COLO829 (cell line): Measurements from ENCODE around the gene C4orf50.

Experiments
- DNase-seq: peaks from one replicate; pipeline ENCODE4 v3.0.0; 2012; ENCODE audit warnings: low spot score

C4orf50 gene

DNA sequence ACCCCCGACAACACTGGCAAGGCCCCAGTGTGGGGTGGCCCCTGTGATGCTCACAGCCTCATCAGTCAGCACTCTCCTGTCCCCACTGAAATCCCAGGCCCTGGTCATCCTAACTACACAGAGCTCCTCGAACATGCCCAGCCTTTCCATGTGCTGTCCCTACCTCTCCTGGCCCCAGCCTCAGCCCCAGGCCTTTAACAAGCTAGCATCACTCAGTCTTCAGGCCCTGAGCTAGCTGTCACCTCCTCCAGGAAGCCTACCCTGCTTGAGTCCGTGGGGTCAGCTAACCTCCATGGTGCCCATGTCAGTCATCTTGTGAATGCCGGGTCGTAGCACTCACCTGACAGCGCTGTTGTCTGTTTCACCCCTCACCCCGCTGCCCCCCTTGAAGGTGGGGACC lies 25.6 kb upstream of the C4orf50 start:
- DNase-seq, result no peak

- no peak for DNase-seq
These were observed 25.0 kb upstream of the C4orf50 start for GRCh38 chr4:6043188-6043587.

GRCh38 chr4:6042293-6043063 lies 24.2 kb upstream of the C4orf50 start:
- no peak for DNase-seq

- DNase-seq, result no peak
These were observed 23.6 kb upstream of the C4orf50 start for GRCh38 chr4:6041800-6042199.

GRCh38 chr4:6038711-6039110 lies 20.5 kb upstream of the C4orf50 start:
- no peak for DNase-seq

DNA sequence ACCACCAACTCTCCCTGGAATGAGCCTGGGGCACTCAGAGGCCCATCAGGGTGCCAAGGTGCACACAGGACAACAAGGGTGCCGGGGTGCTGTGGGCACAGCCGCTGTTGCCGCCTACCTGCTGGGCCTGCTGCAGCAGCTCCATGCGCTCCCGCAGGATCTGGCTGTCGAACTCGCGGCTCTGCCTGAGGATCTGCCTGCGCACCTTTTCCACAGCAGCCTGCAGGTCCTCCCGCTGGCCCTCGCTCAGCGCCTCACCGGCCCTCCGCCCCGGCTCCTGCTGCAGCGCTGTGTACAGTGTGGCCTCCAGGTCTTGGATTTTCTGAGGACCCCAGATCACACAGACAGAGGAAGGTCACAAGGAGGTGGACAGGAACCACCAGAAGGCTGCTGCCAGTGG lies 17.6 kb upstream of the C4orf50 start:
- no peak for DNase-seq

DNA sequence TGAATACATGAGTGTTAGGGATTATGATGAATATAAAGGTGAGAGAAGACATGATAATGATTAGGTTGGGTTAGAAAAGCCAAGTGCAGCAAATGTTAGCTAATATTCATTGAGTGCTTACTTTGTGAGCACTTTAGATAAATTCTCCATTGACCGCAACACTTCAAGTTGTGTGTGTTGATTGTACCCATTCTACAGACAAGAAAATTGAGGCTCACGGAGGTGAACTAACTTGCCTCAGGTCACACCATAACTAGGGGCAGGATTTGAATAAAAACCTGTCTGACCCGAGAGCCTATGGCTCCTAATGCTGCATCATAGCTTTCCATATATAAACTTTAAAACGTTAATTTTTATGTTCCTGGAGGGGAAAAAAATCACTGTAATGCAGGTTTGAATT lies 15.2 kb upstream of the C4orf50 start:
- no peak for DNase-seq

DNA sequence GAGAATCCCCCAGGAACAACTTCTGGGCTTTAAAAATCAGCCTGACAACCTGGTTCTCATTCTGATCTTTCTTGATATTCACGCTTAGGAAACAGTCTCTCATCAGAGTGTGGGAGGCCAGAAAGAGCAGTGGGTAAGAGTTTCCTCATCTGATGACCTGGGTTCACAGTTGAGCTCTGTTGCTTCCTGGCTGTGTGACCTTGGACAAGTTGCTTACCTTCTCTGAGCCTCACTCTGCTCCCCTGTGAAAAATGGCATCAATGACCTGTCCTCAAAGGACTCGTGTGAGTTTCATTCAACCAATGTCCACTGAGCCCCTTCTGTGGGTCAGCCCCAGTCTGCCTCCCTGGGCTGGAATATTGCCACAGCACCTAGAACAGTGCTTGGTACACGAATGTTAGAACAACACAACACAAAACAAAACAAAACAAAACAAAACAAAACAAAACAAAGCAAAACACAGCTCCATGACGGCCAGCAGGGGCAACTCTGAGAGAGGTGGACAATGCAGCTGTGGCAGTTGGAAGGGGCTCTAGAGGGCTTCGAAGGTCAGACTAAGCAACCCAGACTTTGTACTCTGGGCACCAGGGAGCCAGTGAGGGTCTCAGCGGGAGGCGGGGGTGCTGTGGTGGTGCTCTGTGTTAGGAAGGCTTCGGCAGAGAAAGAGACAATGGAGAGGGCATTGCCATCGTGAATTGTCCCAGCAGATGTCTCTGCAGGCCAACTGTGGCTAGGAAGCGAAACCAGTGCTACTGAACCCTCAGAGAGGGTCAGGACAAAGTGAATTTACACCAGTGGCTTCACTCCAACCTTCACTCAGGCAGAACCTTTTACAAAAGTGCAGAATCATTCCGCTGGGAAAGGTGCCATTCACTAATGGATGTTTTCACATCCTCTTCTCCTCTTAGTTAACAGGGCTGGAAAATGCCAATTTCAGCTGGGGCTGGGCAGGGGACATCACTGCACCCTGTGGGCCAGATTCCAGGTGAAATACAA lies 14.3 kb upstream of the C4orf50 start:
- no peak for DNase-seq

DNA sequence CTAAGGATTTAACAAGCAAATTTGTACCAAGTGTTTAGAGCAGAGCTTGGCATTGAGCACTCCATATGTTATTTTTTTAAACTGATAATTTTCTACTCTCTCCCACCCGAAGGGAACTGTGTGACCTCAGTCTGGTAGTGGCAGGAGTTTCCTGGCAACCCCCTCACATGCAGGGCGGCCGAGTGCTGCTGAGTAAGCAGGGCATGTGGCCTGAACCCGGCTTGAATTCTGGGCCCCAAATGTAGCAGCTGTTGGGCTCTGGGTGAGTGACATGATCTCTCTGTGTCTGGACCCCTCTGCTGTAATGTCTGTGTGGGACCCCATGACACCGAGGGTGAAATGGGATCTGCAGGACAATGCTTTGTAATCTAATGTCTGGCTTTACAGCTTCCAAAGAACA lies 13.6 kb upstream of the C4orf50 start:
- DNase-seq, result no peak

GRCh38 chr4:6030679-6031078 lies 12.4 kb upstream of the C4orf50 start:
- no peak for DNase-seq

DNA sequence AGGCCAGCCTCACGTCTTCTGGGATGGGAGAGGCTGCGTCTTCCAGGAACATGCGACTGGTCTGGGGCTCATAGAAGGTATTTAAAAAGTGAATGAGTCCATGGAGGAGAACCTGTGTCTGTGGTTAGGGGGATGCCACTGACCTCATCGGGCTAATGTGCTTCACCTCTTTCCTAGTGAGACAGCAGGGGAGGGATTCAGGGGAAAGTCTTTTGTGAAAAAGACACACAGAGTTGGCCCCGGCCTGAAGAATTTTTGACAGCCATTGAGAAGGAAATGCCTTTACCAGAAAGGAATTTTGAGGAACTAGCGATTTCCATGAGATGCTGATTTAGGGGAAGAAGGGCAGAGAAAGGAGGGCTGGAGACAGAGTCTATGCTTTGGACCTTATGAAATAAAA lies 11.0 kb upstream of the C4orf50 start:
- DNase-seq, result no peak

GRCh38 chr4:6028168-6028567 lies 9.9 kb upstream of the C4orf50 start:
- DNase-seq, result no peak

DNA sequence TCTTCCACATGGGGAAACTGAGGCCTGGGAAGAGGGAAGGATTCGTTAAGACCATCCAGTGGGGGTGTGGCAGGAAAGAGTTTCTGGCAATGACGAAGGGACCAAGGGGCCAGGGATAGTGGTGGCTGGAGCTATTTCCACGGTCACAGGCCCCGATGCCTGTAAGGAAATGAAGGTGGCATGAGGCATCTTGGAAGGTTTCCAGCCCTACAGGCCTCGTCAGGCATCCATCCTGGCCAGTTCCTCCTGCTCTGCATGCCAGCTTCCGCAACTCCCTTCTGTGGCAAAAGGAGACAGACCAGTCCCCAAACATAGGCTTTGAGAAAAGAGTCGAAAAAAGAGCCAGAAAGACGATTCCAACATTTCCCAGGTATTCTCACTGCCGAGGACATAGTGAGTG lies 9.2 kb upstream of the C4orf50 start:
- DNase-seq, result no peak

DNA sequence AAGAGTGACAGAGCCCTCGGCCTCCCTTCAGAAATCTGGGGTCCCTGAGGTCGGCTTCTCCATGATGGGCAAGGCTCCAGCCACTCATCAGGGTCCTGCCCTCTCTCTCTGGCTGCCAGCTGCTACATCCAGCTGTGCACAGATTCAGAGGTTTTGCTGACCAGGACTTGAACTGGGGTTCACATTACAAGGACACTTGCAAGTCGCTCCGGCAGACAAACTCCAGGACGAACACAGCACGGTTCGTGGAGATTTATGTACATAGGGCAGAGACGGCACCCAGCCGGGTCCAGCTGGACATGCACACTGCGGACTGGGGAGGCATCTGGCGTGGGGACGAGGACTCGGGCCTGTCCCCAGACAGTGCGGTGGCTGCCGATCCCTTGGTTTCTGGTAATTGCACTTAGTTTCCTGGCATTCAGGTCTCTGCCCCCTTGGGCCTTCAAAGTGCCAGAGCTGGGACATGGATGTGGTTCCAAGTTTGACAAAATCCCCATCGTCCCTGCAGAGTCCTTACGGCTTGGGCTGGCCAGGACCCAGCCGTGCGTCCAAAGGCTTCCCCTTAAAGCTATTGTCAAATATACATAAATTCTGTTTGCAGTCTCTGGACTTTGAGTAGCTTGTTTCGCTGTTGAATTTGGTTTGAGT lies 6.2 kb upstream of the C4orf50 start:
- no peak for DNase-seq

DNA sequence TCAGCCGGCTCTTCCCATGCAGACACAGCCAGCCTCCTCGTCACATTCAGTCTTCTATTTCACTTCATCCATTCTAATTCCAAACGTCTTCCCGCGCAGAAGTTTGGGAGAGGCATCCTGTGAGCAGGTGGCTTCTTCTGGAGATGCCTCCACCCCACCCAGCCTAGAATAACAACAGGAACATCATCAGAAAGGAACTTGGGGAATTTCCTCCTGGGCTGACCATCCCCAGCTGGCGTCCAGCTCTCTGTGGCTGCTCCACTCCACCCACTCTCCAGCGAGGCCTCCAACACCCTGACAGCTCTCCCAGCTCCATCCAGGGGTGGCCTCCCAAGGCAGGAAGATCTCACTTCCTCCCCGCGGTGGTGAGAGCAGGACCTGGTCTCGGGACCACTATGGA lies 5.5 kb upstream of the C4orf50 start:
- no peak for DNase-seq

DNA sequence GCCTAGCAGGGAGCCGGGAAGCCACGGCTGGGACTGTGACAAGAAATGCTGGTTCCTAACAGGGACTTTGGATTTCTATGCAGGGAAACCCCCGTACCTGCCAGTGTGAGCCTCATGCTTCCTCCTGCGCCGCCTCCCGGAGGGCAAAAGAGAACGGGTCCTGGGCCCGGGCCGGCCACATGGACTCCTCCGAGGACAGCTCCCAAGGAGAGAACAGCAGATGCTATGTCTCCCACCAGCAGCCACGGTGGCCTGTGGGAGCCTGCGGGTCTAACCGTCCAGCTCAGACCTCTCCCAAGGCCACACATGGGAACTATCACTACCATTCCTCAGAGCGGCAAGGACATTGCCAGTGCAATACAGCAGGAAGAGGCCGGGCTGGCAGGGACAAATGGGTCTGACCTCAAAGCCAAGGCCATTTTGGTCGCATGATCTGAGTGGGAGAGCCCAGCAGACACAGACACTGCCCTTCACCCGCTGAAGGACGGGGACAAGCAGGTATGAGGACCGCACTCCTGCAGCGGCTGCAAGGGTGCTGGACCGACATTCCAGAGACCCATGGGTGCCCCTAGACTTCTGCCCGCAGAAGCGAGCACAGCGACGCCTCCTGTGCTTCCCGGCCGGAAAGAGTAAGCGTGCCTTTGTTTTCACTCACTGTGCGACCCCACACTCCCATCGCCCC lies 4.5 kb upstream of the C4orf50 start:
- no peak for DNase-seq

GRCh38 chr4:6021831-6022606 lies 3.8 kb upstream of the C4orf50 start:
- DNase-seq, result no peak

GRCh38 chr4:6020613-6021012 lies 2.4 kb upstream of the C4orf50 start:
- no peak for DNase-seq

DNA sequence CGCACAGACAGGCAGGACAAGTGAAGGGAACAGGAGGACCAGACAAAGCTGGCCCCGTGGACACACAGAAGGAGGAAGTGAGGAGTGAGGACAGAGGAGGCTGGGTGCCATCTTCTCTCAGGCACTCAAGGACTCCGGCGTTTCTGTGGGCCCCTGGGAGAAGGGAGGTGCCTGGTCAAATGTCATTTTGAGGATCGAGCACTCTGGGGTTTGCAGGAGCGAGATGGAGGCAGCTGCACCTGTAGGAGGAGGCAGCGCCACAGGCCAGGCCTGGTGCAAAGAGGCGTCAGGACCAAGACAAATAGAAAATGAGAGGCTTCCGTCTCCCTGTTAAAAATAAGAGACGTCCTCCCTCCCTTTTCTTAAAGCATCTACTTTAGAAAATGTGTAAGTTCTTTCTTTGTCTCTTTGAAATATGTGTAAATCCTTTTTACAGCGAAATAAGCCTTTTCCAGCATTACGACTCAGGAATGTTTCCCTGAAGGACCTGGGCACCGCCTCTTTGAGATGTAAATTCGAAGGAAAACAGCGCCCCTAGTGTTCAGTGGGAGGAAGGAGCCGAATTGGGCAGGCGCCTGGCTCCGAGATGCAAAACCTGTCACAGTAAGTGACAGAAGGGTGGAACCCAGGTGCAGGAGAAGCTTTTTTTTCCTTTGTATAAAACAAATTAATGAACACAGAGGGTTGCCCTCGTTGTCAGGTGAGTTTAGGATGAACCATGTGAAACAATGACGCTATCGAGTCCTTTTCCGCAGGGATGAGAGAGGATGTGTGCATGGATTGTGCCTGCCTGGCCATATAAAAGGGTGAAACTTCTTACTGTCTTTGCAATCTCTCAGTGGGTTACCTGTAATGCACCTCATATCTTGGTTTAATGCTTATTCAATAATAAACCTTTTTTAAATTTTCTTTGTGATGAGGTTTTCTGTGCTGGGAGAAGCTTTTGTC lies 1.4 kb upstream of the C4orf50 start:
- peak; percentile 35 for DNase-seq

DNA sequence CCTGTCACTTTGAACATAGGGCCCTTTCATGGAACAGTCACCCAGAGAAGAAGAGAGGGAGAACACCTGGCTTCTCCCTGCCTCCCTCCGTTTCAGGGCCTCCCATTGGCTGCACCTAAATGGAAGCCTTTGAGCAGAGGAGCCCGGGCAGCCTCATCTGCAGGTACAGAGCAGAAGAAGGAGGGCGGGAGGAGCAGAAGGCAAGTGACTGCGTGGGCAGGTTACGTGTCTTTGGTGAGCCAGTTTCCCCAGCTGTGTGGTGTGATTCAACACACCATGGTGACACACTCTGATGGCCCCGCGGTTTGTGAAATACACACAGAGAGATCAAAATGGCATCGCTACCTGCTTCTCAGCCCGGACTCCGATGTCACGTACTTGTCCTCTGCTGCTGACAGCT lies 431 bp downstream of the C4orf50 start:
- no peak for DNase-seq
